HCT116 (cell line): ENCODE data around the gene TIMM10B.

Experiments used
- ATF3 ChIP-seq: IDR thresholded peaks from 2 replicates; pipeline ENCODE4 v1.6.1; 2012
- EZH2 ChIP-seq: fragments of 200-600 bp; sonication (generic); IDR thresholded peaks from 2 replicates; pipeline ENCODE4 v1.6.1; 2017; ENCODE audit warnings: antibody characterized with exemption, mixed run types
- POLR2A ChIP-seq: IDR thresholded peaks from 2 replicates; pipeline ENCODE4 v1.7.0; 2011; ENCODE audit warnings: borderline replicate concordance; ENCODE audit not compliant: insufficient read depth, insufficient read length; ENCODE audit errors: extremely low read depth
- POLR2AphosphoS5 ChIP-seq: IDR thresholded peaks from 2 replicates; pipeline ENCODE4 v1.6.1; 2011; ENCODE audit warnings: mild to moderate bottlenecking, low read depth, low read length, moderate library complexity
- TCF7L2 ChIP-seq: IDR thresholded peaks from 2 replicates; pipeline ENCODE4 v1.7.0; 2011; ENCODE audit warnings: borderline replicate concordance, inconsistent platforms; ENCODE audit not compliant: insufficient read depth, insufficient read length; ENCODE audit errors: extremely low read depth
- YY1 ChIP-seq: IDR thresholded peaks from 2 replicates; pipeline ENCODE4 v1.6.1; 2011; ENCODE audit warnings: low read length, low read depth, moderate library complexity, mild to moderate bottlenecking; ENCODE audit not compliant: insufficient replicate concordance; ENCODE audit errors: extremely low read depth
- ZBTB33 ChIP-seq: IDR thresholded peaks from 2 replicates; pipeline ENCODE4 v1.6.1; 2011; ENCODE audit warnings: mild to moderate bottlenecking, low read length, moderate library complexity; ENCODE audit not compliant: insufficient replicate concordance; ENCODE audit errors: extremely low read depth
- TF ChIP-seq, protein P1 (sequence below), 3 experiments: fragments of 200-600 bp in 1 of 3; sonication (generic) in 1 of 3; IDR thresholded peaks in 2 of 3; conservative IDR thresholded peaks in 1 of 3; 2 replicates each; pipeline ENCODE4 v1.5.1; 2012 to 2017; ENCODE audit warnings: low read depth in 2 of 3, low read length in 2 of 3, antibody characterized with exemption in 1 of 3, borderline replicate concordance in 1 of 3, control low read depth in 1 of 3, mild to moderate bottlenecking in 1 of 3, mixed read lengths in 1 of 3, mixed run types in 1 of 3, moderate library complexity in 1 of 3; ENCODE audit not compliant: insufficient read depth in 1 of 3
- TF ChIP-seq, protein P2 (sequence below): IDR thresholded peaks from 2 replicates; pipeline ENCODE4 v1.6.1; 2012; ENCODE audit warnings: low read depth

- TF ChIP-seq ATF3 (no peak), YY1 (no peak), ZBTB33 (no peak), TCF7L2 (no peak), POLR2AphosphoS5 (no peak), POLR2A (no peak), EZH2 (no peak)
- TF ChIP-seq, protein P1, sequence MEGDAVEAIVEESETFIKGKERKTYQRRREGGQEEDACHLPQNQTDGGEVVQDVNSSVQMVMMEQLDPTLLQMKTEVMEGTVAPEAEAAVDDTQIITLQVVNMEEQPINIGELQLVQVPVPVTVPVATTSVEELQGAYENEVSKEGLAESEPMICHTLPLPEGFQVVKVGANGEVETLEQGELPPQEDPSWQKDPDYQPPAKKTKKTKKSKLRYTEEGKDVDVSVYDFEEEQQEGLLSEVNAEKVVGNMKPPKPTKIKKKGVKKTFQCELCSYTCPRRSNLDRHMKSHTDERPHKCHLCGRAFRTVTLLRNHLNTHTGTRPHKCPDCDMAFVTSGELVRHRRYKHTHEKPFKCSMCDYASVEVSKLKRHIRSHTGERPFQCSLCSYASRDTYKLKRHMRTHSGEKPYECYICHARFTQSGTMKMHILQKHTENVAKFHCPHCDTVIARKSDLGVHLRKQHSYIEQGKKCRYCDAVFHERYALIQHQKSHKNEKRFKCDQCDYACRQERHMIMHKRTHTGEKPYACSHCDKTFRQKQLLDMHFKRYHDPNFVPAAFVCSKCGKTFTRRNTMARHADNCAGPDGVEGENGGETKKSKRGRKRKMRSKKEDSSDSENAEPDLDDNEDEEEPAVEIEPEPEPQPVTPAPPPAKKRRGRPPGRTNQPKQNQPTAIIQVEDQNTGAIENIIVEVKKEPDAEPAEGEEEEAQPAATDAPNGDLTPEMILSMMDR (IDR thresholded peaks at IDR 0.05 in 2 of 3, conservative IDR thresholded peaks at IDR 0.05 in 1 of 3; ENCODE audit: borderline replicate concordance in 1 of 3, insufficient read depth in 1 of 3, low read depth in 2 of 3, low read length in 2 of 3), result no peak
- TF ChIP-seq, protein P2, sequence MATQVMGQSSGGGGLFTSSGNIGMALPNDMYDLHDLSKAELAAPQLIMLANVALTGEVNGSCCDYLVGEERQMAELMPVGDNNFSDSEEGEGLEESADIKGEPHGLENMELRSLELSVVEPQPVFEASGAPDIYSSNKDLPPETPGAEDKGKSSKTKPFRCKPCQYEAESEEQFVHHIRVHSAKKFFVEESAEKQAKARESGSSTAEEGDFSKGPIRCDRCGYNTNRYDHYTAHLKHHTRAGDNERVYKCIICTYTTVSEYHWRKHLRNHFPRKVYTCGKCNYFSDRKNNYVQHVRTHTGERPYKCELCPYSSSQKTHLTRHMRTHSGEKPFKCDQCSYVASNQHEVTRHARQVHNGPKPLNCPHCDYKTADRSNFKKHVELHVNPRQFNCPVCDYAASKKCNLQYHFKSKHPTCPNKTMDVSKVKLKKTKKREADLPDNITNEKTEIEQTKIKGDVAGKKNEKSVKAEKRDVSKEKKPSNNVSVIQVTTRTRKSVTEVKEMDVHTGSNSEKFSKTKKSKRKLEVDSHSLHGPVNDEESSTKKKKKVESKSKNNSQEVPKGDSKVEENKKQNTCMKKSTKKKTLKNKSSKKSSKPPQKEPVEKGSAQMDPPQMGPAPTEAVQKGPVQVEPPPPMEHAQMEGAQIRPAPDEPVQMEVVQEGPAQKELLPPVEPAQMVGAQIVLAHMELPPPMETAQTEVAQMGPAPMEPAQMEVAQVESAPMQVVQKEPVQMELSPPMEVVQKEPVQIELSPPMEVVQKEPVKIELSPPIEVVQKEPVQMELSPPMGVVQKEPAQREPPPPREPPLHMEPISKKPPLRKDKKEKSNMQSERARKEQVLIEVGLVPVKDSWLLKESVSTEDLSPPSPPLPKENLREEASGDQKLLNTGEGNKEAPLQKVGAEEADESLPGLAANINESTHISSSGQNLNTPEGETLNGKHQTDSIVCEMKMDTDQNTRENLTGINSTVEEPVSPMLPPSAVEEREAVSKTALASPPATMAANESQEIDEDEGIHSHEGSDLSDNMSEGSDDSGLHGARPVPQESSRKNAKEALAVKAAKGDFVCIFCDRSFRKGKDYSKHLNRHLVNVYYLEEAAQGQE, result no peak
Observed at GRCh38 chr11:6530848-6531247, 49.5 kb downstream of the TIMM10B start.
